ENCODE measurements around the gene DOCK1.

The DOCK1 gene

DNA sequence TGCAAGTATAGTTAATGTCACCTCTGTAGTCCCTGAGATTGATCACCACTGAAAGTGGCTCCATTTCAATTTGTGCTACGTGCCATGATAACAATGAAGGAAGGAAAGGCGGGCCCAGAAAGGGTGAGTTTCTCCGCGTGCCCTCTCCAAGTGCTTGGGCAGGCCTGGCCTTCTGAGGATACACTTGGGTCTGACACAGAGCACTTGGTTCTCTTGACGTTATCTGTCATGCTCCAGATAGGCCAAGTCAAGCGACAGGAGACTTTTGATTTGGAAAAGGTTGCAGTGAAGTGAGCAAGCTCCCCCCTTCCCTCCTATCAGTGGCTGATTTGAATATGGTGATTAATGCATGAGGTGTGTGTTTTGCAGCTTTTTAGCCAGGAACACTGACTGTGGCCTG lies 452.0 kb downstream of the DOCK1 start:
- TF ChIP-seq, protein P1, sequence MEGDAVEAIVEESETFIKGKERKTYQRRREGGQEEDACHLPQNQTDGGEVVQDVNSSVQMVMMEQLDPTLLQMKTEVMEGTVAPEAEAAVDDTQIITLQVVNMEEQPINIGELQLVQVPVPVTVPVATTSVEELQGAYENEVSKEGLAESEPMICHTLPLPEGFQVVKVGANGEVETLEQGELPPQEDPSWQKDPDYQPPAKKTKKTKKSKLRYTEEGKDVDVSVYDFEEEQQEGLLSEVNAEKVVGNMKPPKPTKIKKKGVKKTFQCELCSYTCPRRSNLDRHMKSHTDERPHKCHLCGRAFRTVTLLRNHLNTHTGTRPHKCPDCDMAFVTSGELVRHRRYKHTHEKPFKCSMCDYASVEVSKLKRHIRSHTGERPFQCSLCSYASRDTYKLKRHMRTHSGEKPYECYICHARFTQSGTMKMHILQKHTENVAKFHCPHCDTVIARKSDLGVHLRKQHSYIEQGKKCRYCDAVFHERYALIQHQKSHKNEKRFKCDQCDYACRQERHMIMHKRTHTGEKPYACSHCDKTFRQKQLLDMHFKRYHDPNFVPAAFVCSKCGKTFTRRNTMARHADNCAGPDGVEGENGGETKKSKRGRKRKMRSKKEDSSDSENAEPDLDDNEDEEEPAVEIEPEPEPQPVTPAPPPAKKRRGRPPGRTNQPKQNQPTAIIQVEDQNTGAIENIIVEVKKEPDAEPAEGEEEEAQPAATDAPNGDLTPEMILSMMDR (conservative IDR thresholded peaks at IDR 0.05): no peak
- TF ChIP-seq ZFX (IDR thresholded peaks at IDR 0.05): no peak
- H3K27ac ChIP-seq: no peak overlapping the region

DNA sequence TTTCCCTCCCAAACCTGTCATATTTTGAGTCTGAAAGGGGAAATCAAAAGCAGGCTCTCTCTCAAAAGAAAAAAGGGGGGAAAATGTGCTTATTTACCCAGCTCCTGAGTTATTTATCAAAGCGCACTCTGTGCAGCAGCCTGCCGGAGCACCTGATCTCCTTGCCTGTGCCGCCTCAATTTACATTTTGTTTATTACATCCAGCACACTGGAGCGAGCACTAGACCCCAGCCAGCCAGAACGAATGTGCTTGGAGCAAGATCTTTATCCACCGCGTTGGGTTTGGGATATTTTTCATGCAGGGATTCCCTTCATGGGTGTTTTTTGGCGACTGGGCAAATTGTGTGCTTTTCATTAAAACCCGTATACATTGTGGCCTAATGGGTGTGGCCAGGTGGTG lies 453.1 kb downstream of the DOCK1 start:
- H3K27ac ChIP-seq: no peak overlapping the region
- TF ChIP-seq, protein P1 (conservative IDR thresholded peaks at IDR 0.05): no peak
- TF ChIP-seq ZFX (IDR thresholded peaks at IDR 0.05): no peak

DNA sequence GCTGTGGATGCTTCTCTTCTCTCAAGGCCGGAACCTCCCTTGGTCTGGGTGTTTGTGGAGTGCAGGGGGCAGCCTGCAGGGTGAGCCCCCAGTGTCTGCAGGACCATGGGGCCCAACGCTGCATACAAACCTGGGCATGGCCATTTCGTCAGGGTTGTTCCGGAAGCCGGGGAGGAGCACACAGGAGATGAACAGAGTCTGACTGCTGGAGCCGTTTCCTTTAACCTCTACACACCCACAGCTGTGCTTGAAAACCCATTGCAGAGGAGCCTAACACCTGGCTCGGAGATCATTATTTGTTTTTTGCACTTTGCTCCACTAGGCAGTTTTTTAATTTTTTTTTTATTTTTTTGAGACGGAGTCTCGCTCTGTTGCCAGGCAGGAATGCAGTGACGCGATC lies 458.8 kb downstream of the DOCK1 start:
- no peak for TF ChIP-seq ZFX (IDR thresholded peaks at IDR 0.05)
- TF ChIP-seq, protein P1 (conservative IDR thresholded peaks at IDR 0.05): no peak
- no peak overlapping the region for H3K27ac ChIP-seq

DNA sequence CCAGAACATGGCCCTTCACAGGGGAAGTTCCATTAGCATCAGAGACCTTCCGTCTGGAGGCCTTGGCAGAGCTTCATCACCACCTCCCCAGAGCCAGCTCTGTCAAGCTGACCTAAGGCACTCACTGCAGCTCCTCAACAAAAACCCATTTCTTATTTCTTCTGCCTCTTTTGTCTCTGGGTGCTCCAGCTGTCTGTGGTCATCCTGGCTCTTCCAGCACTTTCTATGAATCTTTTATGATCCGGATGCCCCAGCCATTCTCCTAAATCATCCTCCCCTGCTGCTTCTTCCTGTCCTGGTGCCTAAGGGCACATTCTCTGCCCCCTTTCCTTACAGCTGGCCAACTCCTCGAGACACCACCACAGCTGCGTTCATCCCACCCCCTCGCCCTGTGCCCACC lies 462.9 kb downstream of the DOCK1 start:
- no peak for TF ChIP-seq ZFX (IDR thresholded peaks at IDR 0.05)
- TF ChIP-seq, protein P1 (conservative IDR thresholded peaks at IDR 0.05): no peak
- no peak overlapping the region for H3K27ac ChIP-seq

DNA sequence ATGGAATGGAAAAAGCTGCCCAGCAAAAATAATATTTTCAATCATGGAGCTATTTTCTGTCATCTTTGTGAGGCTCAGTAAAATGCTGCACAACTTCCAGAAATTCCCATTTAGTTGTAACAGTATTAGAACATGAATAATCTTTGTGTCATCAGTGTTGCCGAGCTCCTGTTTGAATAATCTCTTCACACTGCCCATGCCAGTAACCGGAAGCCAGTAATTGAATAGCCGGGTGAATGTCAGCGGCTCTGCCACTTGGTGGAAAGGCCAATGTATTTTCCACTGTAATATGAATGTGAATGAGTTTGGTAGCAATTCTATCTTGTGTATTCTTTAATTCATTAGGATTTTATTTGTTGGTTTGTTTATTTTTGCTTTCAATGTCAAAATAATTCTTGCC lies 463.7 kb downstream of the DOCK1 start:
- no peak overlapping the region for H3K27ac ChIP-seq
- TF ChIP-seq, protein P1 (conservative IDR thresholded peaks at IDR 0.05): no peak
- TF ChIP-seq ZFX (IDR thresholded peaks at IDR 0.05): no peak

DNA sequence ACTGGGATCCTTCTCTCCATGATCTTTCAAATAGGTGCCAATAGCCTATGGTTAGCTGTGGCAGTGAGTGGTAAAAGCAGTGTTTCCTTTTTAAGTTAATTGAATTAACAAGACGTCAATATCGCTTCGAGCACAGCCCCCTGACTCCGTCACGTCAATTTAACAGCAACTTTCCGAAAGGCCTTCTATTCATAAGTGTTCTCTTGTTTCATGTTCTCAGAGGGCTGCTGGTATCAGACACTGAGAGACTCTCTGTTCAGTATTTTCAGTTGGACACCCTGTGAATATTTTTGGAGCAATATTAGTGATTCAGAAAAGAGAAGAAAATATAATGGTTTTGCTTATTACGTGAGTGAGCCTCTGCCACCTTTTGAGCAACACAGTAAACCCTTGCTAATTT lies 465.4 kb downstream of the DOCK1 start:
- no peak overlapping the region for H3K27ac ChIP-seq
- TF ChIP-seq, protein P1 (conservative IDR thresholded peaks at IDR 0.05): no peak
- no peak for TF ChIP-seq ZFX (IDR thresholded peaks at IDR 0.05)

DNA sequence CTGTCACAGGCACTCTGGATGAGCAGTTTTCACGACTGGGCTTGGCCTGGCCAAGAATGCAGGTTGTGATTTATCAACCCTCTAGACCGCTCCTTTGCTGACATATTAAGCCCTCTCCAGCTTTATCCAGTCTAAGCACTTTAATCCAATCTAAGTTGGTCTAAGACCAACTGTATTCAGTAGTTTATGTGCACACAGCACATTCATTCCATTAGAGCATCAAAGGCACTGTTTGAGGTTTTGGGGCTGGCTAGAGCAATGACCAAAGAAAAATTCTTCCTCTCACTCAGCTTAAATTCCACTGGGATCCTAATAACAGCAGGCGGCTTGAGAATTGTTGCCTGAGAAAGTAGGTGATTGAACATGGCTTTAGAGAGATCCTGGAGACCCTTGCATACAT lies 467.1 kb downstream of the DOCK1 start:
- H3K27ac ChIP-seq: no peak overlapping the region
- no peak for TF ChIP-seq ZFX (IDR thresholded peaks at IDR 0.05)
- TF ChIP-seq, protein P1 (conservative IDR thresholded peaks at IDR 0.05): no peak

Data from C4-2B (cell line).